Stimulated activated naive CD8-positive, alpha-beta T cell treated with anti-CD3 and anti-CD28 coated beads, Interleukin-15, Interleukin-2, amounts not matched to agents 100 U/mL and 50 U/mL, for 24 hours (primary cell): Measurements from ENCODE around the gene KSR1.
"Not testable (repeated sequence)": the region's sequence is repeated elsewhere in the genome, so short reads cannot be mapped to it uniquely, and the experiment has no call there.

Experiments used
- ATAC-seq: fragments of 150-1000 bp; cut with Tn5 transposase; one replicate; pipeline ENCODE4 v1.10.0; 2021
- DNase-seq: peaks from one replicate; pipeline ENCODE4 v3.0.0; 2021

The KSR1 gene

DNA sequence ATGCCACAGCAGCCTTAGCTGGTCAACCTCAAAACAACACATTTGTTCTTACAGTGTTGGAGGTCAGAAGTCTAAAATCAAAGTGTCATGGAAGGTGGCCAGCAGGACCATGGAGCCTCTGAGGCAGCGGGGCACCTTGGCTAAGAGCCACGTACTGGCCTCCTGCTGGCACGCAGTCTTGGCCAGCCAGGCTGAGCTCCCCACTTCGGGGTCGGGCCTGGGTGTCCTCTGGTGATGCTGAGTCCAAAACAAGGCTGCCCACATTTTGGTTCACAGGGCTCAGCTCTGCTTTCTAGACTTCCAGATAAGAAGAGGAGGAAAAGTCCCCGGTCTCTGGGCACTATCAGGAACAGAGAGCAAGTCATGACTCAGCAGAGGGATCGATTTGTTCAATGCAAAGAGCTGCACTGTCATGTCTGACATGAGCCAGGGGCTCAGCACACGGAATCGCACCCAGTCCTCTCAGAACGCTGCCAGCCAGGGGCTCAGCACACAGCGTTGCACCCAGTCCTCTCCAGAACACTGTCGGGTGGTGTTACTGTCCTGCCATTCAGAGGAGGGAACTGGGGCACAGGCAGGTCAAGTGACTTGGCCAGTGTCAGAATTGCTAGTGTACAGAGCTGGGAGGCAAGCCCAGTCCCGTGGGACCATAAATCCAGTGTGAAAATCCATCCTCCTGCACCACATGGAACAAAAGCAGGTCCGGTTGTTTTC, 177.2 kb downstream of the KSR1 start:
- DNase-seq (no peak), ATAC-seq (no peak)

DNA sequence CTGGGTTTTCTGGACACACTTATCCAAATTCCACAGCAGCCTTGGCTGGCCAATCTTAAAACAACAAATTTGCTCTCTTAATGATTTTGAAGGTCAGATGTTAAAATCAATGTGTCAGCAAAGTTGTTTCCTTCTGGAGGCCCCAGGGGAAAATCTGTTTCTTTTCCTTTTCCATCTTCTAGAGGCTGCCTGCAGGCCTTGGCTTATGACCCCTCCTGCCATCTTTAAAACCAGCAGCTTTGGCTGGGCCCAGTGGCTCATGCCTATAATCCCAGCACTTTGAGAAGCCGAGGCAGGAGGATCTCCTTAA, 177.7 kb downstream of the KSR1 start:
- no peak for ATAC-seq

DNA sequence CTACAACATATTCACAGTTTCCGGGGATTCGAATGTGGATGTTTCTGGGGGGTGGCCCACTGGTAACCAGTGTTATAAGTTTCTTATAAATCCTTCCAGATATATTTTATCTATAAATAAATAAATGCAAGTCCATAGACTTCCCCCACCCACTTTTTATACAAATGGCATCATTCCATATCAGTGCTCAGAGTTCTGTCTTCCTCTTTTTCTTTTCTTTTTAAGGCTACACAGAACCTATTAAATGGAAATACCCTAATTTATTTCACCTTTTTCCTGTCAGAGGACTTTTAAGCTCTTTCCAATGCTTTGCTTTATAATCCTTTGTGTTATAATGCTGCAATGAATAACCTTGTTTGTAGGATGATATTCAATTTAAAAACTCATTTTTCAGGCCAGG, 178.5 kb downstream of the KSR1 start:
- ATAC-seq: no peak
- no peak for DNase-seq

More for the DNA sequence above, 177.7 kb downstream of the KSR1 start:
- no peak for DNase-seq

DNA sequence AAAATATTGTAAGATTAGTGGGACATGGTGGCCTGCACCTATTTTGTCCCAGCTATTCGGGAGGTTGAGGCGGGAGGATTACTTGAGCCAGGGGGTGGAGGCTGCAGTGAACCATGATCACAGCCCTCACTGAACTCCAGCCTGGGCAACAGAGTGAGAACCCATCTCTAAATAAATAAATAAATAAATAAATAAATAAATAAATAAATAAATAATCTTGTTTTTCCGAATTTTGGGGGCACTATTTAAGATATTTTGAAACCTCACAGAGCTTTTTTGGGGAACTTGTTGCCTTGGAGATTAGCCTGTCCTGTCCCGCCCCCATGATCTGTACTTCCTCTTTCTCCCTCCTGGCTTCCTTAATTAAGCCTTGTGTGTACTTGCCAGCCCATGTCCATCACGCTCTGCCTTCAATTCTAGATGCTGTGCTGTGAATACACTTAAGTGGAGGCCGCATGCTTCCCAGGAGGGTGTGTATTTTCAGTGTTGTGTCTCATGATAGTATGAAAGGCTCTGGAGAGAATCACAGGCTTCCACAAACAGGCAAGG, 179.1 kb downstream of the KSR1 start:
- no peak for DNase-seq
- no peak for ATAC-seq

DNA sequence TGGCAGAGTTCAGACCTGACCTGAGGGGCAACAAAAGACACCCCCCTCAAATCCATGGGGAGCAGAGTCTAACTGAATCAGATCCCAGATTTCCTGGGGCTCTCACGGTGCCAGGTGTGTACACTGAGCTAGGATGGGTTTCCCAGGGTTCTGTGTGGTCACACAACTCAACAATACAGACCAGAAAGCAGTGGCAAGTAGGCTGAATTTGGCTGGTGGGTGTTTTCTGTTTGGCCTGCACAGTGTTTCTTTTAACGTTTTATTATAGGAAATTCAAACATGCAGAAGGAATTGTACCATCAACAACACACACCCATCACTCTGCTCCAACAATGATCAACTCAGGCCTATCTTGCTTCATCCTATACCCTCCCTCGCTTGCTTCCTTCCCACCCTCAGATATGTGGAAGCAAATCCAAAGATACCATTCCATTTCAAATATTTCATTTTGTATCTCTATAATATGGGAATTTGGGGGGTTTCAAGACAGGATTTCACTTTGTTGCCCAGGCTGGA, 179.8 kb downstream of the KSR1 start:
- not testable (repeated sequence) for ATAC-seq, DNase-seq

DNA sequence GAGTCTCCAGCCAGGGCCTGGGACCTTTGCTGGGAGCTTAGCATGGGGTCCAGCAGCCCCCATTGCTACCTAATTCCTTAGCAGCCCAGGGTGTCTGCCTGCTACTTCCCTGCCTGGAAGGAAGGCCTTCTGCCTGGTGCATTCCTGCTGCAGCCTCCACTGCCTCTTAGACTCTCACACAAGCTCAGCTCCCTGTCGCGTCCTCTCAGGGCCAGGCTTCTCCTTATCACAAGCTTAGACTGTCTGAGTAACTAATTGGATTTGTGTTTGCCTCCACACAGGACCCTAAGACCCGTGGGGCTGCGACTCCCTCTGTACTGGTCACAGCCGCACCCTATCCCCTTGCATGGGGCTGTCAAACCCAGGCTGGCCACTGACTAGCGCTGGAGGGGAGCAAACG, 181.6 kb downstream of the KSR1 start:
- DNase-seq, ATAC-seq: not testable (repeated sequence)

DNA sequence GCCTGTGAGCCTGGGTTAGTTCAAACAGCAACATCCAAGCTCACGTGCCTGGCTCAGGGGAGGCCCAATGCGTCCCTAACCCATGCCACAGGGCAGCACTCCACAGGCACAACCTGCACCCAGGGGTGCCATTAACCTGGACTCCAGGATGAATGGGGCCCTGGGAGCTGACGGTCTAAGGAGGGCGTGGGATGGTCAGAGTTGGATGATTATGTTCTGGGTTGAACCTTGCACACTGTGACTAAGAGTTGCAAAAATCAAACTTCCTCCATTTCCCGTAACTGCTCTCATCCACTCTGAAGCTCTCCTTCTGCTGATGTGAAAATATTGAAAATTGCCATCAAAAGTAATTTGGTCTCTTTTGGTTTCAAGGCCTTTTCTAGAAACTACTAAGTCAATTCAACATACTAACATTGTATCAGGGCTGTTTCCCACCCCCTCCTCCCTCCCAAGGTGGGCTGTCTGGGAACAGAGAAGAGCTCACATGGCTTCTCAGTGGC, 182.2 kb downstream of the KSR1 start:
- not testable (repeated sequence) for DNase-seq, ATAC-seq

DNA sequence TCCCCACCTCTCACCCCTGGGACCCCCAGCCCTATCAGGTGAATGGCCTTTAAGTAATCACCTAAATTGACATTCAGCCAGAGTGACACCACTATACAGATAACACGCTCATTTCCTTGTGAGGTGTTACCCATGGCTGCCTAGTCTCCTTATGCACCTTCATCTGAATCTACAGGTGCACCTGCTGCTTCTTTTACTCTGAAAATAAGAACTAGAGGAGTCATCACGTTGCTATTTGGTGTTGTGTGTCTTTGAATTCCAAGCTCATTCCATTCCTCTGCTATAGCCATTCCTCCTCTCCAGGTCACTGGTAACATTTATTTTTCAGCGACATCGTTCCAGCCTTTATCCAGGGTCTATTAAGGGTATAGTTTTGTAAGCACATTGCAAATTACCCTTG, 184.5 kb downstream of the KSR1 start:
- no peak for ATAC-seq
- no peak for DNase-seq

DNA sequence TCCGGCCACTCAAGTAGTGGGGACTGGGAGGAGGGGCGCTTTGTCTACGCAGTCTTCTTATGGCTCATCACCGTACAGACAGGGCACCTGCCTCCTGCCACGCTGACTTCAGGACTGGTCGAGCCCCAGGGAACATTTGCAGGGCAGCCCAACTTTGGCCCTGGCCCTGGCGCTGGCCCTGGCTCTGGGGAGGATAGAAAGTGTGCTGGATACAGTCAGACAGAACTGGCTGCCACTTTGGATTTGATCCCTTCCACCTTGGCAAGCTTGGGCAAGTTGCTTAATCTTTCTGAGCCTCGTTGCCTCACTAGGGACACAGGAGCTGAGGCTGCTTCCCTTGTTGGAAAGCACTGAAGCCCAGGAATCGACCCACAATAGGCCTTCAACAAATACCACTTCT, 188.3 kb downstream of the KSR1 start:
- ATAC-seq: no peak
- DNase-seq: no peak

DNA sequence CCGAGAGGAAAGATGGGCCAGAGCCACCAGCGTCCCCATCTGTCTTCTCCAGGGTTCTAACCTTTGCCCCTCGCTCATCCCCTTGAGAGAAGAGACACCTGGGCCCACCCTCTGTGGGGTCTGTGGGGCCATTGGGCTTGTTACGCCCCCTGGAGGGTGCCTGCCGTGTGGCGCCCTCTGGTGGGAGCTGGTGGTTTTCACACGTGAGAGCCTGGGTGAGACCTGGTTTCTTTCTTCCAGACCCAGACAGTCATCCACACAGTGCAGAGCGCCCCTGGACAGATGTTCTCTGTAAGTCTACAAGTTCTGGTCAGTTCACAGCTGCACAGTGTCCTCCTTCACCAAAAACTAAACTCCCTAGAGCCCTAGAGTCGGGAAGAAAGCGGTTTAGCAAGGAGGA, 189.4 kb downstream of the KSR1 start:
- not testable (repeated sequence) for DNase-seq, ATAC-seq

DNA sequence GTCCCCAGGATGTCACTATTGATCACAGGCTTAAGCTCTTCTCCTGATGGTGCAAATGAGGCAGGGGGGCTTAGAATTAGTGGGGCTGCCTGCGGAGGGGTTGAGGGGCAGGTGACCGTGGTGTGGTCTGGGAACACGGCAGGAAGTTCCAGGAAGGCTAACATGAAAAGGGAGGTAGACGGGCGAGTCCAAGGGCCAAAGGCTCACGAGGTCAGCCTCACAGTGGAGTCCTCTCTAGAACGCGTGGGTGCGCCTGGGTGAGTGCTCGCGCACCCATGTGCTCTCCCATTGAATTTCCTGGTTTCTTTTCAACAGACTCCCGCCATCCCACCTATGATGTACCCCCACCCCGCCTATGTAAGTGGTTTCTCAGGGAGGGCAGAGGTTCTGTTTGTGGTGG, 190.0 kb downstream of the KSR1 start:
- no peak for ATAC-seq
- DNase-seq: no peak

DNA sequence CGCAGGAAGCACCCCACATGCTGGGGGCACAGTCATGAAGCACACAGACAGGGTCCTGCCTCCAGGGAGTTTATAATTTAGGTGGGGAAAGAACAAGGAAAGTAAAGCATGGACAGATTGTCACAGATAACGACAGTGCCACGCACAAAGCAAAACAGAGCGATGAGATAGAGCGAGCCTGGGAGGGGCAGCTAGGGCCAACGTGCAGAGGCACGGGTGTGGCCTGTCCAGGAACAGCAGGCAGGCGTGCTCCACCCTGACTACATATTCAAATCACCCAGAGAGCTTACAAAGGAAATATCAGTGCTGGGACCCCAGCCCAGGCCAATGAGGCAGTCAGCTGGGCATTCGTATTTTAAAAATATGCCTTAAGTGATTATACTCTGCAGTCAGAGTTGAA, 191.5 kb downstream of the KSR1 start:
- no peak for DNase-seq
- no peak for ATAC-seq

DNA sequence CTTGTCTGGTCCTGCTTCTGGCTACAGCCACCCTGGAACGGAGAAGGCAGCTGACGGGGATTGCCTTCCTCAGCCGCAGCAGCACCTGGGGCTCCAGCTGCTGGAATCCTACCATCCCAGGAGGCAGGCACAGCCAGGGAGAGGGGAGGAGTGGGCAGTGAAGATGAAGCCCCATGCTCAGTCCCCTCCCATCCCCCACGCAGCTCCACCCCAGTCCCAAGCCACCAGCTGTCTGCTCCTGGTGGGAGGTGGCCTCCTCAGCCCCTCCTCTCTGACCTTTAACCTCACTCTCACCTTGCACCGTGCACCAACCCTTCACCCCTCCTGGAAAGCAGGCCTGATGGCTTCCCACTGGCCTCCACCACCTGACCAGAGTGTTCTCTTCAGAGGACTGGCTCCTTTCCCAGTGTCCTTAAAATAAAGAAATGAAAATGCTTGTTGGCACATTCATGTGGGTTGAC, 192.9 kb downstream of the KSR1 start:
- not testable (repeated sequence) for ATAC-seq, DNase-seq

DNA sequence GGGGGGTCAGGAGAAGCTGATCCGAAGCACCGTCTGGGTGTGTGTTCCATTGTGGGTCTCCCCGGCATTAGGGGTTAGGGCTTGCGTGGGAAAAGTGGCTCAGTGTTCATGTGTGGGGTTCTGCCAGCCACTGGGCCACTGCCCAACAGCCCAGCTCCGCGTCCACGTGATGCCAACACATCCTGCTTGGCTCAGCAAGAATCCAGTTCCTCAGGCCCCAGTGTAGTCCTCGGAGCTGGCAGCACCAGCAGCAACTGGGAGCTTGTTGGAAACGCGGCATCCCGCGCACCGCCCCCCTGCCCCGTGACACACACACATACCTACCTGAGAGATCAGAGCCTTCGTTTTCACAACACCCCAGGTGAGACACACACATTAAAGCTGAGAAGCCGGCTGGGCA, 193.7 kb downstream of the KSR1 start:
- no peak for DNase-seq
- no peak for ATAC-seq

DNA sequence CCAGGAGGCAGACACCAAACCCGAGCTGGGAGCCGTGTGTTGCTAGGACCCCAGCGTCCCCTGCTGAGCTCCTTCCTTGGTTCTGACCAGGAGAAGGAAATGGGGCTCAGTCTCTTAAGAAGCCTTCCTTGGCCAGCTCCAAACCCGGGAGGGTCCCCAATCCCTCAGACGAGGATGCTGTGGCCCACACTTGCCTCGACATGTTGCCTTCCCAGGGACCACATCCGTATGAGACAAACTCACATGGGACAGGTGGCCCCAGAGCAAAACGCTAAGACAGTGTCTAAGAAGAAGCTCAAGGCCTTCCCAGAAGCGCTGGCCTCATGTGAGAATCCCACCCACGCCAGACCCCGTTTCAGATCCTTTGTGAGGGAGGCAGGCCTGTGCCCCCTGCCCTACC, 194.6 kb downstream of the KSR1 start:
- ATAC-seq (no peak), DNase-seq (no peak)

DNA sequence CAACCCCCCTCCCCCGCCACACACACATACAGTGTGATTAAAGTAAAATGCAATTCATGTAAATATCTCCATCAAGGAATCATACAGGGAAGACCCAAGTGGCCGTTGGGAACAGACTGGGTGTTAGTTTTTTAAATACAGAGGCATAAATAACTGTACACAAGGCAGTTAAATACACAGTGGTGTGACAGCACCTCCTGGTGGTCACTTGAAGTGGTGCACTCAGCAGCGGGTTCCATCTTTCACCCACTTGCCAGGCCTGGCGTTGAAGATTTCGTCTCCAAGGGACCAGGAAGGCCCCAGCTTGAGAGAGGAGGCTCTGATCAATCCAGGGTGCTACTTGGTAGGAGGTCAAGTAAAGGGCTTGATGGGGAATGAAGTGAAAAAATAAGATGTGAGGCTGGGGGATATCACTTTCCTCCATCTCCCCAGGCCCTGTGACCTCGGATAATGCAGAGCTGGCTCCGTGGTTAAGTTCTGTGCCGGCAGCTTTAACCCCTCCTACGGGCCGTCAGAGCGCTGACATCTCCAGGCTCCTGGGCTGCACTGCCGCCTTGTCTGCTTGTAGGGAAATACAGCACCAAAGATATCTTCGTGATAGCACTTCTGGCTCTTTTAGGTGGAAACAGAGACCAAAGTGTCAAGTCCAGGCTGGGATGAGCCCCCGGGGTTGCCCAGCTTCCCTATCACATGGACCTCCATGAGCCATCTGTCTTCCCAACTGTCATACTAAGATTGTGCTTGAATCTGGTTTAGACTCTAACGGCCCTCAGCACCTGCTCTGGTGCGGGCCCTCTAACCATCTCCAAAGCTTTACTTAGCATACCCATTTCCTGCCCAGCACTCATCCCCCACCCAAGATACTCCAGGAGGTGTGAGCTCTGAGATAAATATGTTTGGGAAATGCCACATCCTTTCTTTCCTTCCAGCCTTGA, 195.4 kb downstream of the KSR1 start:
- DNase-seq: peak; percentile 69
- peak; percentile 45 for ATAC-seq

DNA sequence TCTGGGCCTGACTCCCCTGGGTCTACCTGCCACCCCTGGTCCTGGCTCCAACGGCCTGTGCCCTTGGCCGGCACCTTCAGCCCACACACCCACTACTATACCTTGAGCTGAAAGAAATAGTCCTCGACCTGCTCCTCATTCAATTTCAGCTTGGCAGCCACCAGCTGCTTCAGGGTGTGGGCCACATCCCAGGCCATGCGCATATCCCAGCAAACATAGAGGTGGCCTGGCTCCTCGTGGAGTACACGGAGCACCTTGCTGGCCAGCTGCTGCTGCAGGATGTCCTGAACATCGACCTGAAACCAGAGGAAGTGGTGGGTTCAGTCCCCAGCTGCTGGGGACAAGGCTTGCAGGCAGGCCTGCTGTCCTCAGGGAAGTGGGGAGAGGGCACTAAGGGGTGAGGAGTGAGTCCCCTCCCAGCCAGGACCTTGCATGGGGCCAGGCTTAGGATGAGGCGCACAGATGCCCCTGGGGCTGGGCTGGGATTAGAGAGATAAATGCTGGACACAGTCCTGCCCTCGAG, 197.3 kb downstream of the KSR1 start:
- not testable (repeated sequence) for DNase-seq, ATAC-seq

DNA sequence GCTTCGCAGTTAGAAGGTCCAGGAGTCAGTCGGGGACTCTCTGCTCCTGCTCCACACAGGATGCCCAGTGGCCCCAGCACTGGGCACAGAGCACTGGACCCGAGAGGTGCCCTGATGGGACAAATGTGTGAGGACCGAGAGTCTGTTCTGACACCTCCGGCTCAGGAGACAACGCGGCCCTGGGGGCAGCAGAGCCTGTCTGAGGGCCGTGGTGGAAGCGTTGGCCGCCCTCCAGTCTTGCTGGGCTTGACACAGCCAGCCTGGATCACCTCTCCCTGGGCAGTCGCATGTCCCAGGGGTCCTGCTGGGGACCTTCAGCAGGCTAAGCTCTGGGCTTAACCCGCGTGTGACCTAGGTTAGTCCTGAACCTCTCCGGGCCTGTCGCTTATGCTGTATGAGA, 197.9 kb downstream of the KSR1 start:
- ATAC-seq (no peak), DNase-seq (no peak)

DNA sequence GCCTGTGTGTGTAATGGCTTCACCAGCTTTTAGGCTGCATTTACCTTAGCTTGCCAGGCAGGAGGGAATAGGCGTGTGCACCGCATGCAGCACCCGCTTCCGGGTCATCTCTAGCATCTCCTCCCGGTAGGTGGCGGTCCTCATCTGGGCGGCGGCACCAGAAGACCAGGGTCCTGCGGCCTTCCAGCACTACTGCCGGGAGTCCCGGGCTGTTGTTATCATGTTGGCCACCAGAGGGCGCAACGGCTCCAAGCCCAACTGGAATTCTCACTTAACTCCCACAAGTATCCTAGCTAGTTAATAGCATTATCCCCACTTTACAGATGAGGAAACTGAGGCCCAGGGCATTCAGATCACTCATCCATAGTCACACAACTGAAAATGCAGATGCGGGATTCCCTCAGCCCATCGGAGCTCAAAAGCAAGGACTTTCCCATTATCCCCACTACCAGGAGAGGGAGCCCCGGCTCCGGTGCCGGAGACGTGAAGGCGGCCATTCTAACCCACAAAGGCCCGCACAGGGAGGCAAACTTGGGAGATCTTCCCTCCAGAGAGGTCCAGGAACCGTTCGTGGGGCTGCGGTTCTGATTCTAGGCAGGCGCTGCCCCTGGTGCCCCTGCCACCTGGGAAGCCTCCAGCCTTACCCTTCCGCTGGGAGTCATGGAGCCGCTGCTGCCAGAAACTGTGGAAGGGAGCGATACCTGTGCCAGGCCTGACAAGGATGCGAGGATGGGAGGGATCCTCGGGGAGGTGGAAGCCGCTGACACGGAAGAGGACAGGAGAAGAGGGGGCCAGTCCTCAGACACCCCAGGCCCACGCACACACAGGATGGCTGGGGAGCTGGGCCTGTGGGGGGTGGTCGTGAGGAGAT, 198.6 kb downstream of the KSR1 start:
- ATAC-seq: peak; percentile 90
- DNase-seq: peak; percentile 83

DNA sequence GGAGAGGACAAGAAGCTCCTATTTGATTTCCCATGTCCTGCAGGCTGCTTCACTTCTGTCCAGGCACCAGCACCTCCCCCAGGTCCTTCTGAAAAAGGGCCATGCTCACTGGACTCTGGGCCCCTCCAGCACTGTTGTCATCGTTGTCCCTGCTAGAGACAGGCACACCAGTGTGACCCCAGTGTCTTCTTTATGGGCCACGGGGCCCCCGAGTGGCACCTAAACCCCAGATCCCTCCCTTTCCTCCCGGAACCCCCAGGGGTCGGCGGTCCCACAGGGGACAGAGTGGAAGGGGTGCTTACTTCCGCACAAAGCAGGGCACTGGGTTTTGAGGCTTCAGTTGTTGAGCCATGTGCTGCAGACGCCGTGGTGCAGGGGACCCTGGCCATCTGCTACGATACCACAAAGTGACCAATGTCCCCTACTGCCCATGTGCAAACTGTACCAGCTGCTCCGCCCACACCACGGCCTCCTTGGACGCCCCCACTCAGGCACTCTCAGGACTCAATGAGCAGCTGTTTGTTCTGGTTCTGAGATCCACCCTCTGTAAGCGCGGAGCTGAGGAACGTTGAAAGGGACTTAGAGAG, 199.4 kb downstream of the KSR1 start:
- DNase-seq, ATAC-seq: not testable (repeated sequence)

DNA sequence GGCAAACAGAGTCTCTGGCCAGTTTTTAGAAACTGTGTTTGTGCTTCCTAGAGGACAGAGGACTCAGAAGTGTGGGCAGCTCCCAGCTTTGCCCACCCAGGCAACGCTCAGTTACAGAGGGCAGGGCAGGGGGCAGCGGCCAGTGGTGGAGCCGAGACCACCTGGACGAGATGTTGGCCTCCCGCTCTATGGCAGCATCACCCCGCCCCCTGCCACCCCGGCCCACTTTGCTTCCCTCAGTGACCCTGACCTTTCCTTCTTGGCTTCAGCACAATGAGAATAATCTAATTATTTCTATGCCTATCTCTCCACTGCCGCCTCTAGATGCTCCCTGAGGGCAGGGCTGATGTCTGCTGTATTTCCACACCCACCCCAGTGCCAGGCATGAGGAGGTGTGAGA, 200.4 kb downstream of the KSR1 start:
- DNase-seq, ATAC-seq: not testable (repeated sequence)
